ENCODE results near the gene SMCO1.
"Not testable (repeated sequence)": the region's sequence is repeated elsewhere in the genome, so short reads cannot be mapped to it uniquely, and the experiment has no call there.

DNA sequence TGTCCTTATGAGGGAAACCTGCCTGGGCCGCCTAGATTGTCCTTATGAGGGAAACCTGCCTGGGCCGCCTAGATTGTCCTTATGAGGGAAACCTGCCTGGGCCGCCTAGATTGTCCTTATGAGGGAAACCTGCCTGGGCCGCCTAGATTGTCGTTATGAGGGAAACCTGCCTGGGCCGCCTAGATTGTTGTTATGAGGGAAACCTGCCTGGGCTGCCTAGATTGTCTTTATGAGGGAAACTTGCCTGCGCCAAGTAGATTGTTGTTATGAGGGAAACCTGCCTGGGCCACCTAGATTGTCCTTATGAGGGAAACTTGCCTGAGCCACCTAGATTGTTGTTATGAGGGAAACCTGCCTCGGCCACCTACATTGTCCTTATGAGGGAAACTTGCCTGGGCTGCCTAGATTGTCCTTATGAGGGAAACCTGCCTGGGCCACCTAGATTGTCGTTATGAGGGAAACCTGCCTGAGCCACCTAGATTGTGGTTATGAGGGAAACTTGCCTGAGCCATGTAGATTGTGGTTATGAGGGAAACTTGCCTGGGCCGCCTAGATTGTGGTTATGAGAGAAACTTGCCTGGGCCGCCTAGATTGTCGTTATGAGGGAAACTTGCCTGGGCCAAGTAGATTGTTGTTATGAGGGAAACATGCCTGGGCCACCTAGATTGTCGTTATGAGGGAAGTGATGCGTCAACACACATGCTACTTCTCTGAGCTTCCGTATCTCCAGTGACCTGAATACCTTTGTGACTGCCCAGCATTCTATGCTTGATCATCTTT lies 3.3 kb downstream of the SMCO1 start:
- TF ChIP-seq, protein P1, sequence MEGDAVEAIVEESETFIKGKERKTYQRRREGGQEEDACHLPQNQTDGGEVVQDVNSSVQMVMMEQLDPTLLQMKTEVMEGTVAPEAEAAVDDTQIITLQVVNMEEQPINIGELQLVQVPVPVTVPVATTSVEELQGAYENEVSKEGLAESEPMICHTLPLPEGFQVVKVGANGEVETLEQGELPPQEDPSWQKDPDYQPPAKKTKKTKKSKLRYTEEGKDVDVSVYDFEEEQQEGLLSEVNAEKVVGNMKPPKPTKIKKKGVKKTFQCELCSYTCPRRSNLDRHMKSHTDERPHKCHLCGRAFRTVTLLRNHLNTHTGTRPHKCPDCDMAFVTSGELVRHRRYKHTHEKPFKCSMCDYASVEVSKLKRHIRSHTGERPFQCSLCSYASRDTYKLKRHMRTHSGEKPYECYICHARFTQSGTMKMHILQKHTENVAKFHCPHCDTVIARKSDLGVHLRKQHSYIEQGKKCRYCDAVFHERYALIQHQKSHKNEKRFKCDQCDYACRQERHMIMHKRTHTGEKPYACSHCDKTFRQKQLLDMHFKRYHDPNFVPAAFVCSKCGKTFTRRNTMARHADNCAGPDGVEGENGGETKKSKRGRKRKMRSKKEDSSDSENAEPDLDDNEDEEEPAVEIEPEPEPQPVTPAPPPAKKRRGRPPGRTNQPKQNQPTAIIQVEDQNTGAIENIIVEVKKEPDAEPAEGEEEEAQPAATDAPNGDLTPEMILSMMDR (IDR thresholded peaks at IDR 0.05): not testable (repeated sequence)
- TF ChIP-seq POLR2A (IDR thresholded peaks at IDR 0.05): not testable (repeated sequence)

All from gastroesophageal sphincter (tissue), 3 donors.